H1 (cell line): ENCODE results near the gene CACNA1D.

Experiments used
- CEBPB ChIP-seq: IDR thresholded peaks from 2 replicates; pipeline ENCODE4 v1.6.1; 2012; ENCODE audit warnings: low read depth, low read length
- CHD2 ChIP-seq: IDR thresholded peaks from 2 replicates; pipeline ENCODE4 v1.6.1; 2012; ENCODE audit warnings: low read length, improper control_type of control experiment
- EZH2 ChIP-seq: fragments of 200-600 bp; sonication (generic); IDR thresholded peaks from 2 replicates; pipeline ENCODE4 v1.7.1; 2012; ENCODE audit warnings: low read depth, mild to moderate bottlenecking, moderate library complexity, low read length, inconsistent platforms; ENCODE audit not compliant: severe bottlenecking
- HDAC6 ChIP-seq: IDR thresholded peaks from one replicate; pipeline ENCODE4 v1.7.1; 2012; ENCODE audit warnings: low read depth, mild to moderate bottlenecking, inconsistent platforms, low read length, moderate library complexity
- POLR2A ChIP-seq, 2 experiments: IDR thresholded peaks; 1 replicate in 1 of 2; 2 replicates in 1 of 2; pipeline ENCODE4 v1.6.1; 2011; ENCODE audit warnings: low read depth in 2 of 2, low read length in 2 of 2, mild to moderate bottlenecking in 2 of 2; ENCODE audit errors: control extremely low read depth in 1 of 2
- SP4 ChIP-seq: IDR thresholded peaks from 2 replicates; pipeline ENCODE4 v1.6.1; 2012; ENCODE audit warnings: low read length, inconsistent platforms
- TF ChIP-seq, protein P1 (sequence below), 3 experiments: IDR thresholded peaks; 1 replicate in 2 of 3; 2 replicates in 1 of 3; pipeline versions ENCODE4 v1.5.1 to v1.6.1; 2011; ENCODE audit warnings: low read length in 3 of 3, mild to moderate bottlenecking in 3 of 3, inconsistent platforms in 2 of 3, low read depth in 1 of 3, moderate library complexity in 1 of 3; ENCODE audit not compliant: insufficient read depth in 1 of 3; ENCODE audit errors: control extremely low read depth in 1 of 3
- TF ChIP-seq, protein P2 (sequence below): IDR thresholded peaks from 2 replicates; pipeline ENCODE4 v1.6.1; 2011; ENCODE audit warnings: low read length, improper control_type of control experiment

DNA sequence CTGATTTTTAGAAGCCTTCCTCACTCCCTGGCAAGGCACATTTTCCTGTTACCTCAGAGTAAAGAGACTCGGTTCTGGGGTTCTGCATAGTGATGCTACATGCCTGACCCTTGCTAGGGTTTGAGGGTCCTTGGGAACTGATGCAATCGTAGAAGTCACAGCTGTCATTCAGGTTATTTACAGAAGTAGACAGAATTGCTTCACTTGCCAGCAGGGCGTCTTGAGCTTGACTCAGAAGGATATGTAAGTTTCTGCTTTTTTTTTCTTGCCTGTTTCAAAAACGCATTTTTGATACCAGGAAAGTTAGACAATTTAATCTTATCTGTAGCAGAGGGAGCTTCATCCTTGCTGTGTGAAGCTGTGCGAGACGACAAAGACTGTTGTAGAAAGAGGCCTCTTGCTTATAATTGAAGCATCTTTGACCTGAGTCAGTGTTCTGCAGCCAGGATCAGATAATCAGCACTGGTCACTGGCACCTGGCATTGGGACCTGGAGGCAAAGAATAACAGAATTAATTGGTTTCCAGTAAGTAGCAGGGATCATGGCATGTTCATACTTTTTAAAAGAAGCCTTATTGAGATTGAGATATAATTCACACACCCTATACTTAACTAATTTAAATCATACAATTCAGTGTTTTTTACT, 24.8 kb downstream of the CACNA1D start:
- TF ChIP-seq, protein P1, sequence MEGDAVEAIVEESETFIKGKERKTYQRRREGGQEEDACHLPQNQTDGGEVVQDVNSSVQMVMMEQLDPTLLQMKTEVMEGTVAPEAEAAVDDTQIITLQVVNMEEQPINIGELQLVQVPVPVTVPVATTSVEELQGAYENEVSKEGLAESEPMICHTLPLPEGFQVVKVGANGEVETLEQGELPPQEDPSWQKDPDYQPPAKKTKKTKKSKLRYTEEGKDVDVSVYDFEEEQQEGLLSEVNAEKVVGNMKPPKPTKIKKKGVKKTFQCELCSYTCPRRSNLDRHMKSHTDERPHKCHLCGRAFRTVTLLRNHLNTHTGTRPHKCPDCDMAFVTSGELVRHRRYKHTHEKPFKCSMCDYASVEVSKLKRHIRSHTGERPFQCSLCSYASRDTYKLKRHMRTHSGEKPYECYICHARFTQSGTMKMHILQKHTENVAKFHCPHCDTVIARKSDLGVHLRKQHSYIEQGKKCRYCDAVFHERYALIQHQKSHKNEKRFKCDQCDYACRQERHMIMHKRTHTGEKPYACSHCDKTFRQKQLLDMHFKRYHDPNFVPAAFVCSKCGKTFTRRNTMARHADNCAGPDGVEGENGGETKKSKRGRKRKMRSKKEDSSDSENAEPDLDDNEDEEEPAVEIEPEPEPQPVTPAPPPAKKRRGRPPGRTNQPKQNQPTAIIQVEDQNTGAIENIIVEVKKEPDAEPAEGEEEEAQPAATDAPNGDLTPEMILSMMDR (IDR thresholded peaks at IDR 0.05; ENCODE audit: control extremely low read depth in 1 of 3, insufficient read depth in 1 of 3, low read depth in 1 of 3, low read length in 3 of 3), result no peak
- TF ChIP-seq EZH2, result no peak
- TF ChIP-seq, protein P2, sequence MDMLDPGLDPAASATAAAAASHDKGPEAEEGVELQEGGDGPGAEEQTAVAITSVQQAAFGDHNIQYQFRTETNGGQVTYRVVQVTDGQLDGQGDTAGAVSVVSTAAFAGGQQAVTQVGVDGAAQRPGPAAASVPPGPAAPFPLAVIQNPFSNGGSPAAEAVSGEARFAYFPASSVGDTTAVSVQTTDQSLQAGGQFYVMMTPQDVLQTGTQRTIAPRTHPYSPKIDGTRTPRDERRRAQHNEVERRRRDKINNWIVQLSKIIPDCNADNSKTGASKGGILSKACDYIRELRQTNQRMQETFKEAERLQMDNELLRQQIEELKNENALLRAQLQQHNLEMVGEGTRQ, result no peak
- TF ChIP-seq POLR2A (IDR thresholded peaks at IDR 0.05; ENCODE audit: control extremely low read depth in 1 of 2, low read depth in 2 of 2, low read length in 2 of 2), result no peak
- no peak for TF ChIP-seq SP4
- no peak for TF ChIP-seq HDAC6
- no peak for TF ChIP-seq CHD2
- peak; percentile 47; the same call in 1 of the 2 replicates for TF ChIP-seq CEBPB
